Rectal smooth muscle tissue (tissue), 1 donor: ENCODE measurements around the gene SPATS2L.

Source experiments
- H3K27ac ChIP-seq: one replicate; pipeline ENCODE4 v1.7.0; 2013; ENCODE audit warnings: low read depth, low read length, inconsistent platforms
- H3K27me3 ChIP-seq: one replicate; pipeline ENCODE4 v1.7.0; 2013; ENCODE audit warnings: low read length; ENCODE audit not compliant: control insufficient read depth, insufficient read depth
- H3K36me3 ChIP-seq: one replicate; pipeline ENCODE4 v1.7.0; 2013; ENCODE audit warnings: low read length; ENCODE audit not compliant: control insufficient read depth, insufficient read depth
- H3K4me1 ChIP-seq: one replicate; pipeline ENCODE4 v1.7.0; 2013; ENCODE audit warnings: low read length; ENCODE audit not compliant: control insufficient read depth, insufficient read depth
- H3K4me3 ChIP-seq: one replicate; pipeline ENCODE4 v1.7.0; 2013; ENCODE audit warnings: low read length
- H3K9ac ChIP-seq: one replicate; pipeline ENCODE4 v1.7.0; 2013; ENCODE audit warnings: low read length

SPATS2L gene

DNA sequence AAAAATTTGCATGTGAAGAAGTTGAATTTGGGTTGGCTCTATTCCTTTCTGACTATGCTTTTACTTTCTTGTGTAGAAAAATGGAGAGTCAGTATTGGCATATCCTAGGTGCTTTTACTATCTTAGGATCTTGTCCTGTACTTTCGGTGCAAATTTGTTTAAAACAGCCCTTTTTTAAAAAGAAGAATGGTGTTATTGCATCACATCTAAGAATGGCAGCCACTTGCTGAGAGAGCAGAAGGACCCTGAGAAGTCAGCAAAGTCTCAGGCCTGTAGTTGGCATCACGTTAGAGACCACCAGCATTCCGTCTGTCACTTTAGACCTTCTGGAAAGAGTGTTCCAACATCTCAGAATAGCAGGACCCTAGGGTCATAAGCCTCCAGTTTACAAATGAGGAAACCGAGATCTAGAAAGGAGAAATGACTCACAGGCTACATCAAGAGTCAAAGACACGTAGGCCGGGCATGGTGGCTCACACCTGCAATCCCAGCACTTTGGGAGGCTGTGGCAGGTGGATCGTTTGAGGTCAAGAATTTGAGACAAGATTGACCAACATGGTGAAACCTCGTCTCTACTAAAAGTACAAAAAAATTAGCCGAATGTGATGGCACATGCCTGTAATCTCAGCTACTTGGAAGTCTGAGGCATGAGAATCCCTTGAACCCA is 42.5 kb downstream of the SPATS2L start:
- H3K9ac ChIP-seq: no peak overlapping the region
- peaks cover 12% of the 10 kb centered on the region for H3K4me1 ChIP-seq
- H3K27me3 ChIP-seq: no peaks in the 10 kb centered on the region
- H3K4me3 ChIP-seq: no peak overlapping the region
- no peaks in the 10 kb centered on the region for H3K36me3 ChIP-seq
- H3K27ac ChIP-seq: no peak overlapping the region

DNA sequence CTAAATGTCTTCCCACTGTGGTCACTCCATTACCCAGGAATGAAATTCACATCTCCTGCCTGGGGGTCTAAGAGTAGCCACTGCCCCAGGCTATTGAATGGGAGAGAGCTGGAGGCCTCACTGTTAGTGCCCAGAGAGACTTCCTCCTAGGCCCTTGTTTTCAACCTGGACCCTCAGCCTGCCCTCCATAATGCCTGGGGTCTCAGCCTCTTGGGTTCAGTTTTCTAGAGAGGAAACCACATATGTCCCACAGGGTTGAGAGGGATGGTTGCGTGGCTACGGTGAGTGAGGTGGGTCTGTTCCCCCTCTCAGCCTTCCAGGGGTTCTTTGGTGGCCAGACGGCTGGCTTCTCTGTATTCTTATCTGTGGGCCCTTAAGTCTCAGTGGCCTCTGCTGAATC is 43.4 kb downstream of the SPATS2L start:
- H3K27me3 ChIP-seq: no peaks in the 10 kb centered on the region
- no peak overlapping the region for H3K27ac ChIP-seq
- H3K4me3 ChIP-seq: no peak overlapping the region
- H3K36me3 ChIP-seq: no peaks in the 10 kb centered on the region
- no peak overlapping the region for H3K9ac ChIP-seq
- peaks cover 12% of the 10 kb centered on the region for H3K4me1 ChIP-seq

DNA sequence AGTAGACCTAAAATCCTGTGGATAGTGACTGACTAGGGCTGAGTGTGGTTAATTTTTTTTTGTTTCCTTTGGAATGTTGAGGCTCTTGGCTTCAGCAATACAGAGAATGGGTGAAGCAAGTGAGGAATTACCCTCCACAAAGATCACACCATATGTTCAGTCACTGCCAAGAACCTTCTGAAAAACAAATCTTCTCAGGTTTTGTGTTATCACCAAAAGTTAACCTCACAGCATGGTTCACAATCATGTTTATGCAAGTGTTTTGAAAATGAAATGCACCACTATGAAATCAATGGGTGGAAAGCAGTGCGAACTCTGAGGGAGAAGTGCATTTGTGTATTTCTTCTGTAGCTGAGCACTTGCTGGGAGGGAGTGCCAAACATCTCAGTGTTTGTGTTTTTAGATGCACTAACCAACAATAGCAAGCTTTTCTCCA is 44.4 kb downstream of the SPATS2L start:
- H3K27ac ChIP-seq: no peak overlapping the region
- no peak overlapping the region for H3K9ac ChIP-seq
- H3K4me3 ChIP-seq: no peak overlapping the region
- H3K36me3 ChIP-seq: no peaks in the 10 kb centered on the region
- peaks cover 11% of the 10 kb centered on the region for H3K4me1 ChIP-seq
- H3K27me3 ChIP-seq: no peaks in the 10 kb centered on the region

DNA sequence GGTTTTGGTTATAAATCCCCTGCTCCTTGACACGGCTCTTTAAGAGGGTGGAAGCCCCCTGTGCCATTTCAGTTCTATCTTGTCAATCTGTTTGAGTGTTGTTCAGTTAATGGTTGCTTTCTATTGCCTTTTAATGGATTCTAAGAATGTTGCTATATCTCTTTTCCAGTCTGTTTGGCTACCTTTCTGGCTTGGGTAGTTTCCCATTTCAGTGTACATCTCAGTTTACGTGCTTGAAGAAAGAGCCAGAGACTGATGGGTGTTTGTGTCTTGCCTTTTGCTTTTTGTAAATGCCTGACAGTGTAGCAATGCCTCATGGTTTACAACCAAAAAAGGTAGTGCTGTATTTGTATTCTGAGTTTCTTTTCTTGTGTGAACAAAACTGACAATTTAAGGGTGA is 45.3 kb downstream of the SPATS2L start:
- Histone ChIP-seq H3K27ac (peak overlapping the region; percentile 33), H3K27me3 (no peaks in the 10 kb centered on the region), H3K4me1 (peaks cover 7% of the 10 kb centered on the region), H3K36me3 (no peaks in the 10 kb centered on the region), H3K4me3 (no peak overlapping the region), H3K9ac (no peak overlapping the region)

DNA sequence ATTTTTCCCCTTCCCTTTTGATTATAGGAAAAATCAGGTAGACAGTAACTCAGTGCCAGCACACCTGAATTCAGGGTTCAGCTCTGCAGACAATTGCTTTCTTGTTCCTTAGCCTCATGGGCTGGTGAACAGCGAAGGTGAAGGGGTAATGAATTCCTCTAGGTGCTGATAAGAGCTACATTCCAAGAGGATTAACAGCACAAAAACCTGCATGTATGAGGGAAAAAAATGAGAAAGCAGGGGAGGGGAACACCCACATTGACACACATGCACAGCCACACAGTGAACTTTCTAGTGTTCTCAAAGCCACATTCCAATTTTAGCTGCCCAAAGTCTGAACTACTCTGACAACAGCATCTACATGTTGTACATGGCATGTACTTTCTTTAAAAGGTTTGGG is 46.1 kb downstream of the SPATS2L start:
- Histone ChIP-seq H3K36me3 (no peaks in the 10 kb centered on the region), H3K27me3 (no peaks in the 10 kb centered on the region), H3K4me1 (peaks cover 9% of the 10 kb centered on the region), H3K9ac (no peak overlapping the region), H3K4me3 (no peak overlapping the region), H3K27ac (peak overlapping the region; percentile 1)

DNA sequence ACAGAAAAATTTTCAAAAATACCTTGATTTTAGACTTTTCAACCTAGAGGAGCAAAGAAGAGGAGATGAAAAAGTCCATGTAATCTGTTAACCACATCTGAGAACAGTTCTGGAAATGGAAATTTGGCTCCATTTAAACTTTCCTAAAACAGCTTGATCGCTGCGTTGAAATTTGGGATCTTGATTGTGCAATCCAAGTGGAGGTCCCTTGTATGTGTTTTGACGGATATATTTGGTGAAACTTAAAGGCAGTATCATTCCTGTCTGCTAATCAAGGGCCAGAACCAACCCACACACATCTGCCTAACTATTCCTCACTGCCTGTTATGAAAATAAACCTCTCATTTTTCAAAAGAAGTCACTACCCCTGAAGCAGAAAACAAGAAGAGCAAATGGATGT is 46.6 kb downstream of the SPATS2L start:
- Histone ChIP-seq H3K36me3 (no peaks in the 10 kb centered on the region), H3K9ac (no peak overlapping the region), H3K27ac (peak overlapping the region; percentile 40), H3K4me1 (peaks cover 12% of the 10 kb centered on the region), H3K4me3 (no peak overlapping the region), H3K27me3 (no peaks in the 10 kb centered on the region)

DNA sequence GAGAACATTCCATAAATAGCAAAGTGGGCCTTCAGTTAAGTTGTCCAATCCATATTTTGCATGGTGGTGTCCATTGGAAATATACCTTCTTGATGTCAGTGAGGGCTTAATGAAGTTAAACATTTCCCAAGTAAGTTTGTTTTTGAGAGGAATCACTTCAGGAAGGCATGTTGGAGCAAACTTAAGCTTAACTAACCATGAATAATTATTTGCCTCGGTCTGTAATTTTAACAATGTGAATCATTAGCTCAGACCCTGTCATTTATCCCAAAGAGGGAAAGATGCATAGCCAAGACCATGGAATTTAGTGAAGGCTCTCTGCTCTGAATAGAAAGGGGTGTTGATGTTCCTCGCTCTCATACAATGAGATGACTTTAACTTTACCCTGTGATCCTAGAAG is 47.4 kb downstream of the SPATS2L start:
- no peak overlapping the region for H3K4me3 ChIP-seq
- no peaks in the 10 kb centered on the region for H3K27me3 ChIP-seq
- no peaks in the 10 kb centered on the region for H3K36me3 ChIP-seq
- peaks cover 12% of the 10 kb centered on the region for H3K4me1 ChIP-seq
- no peak overlapping the region for H3K27ac ChIP-seq
- H3K9ac ChIP-seq: no peak overlapping the region

DNA sequence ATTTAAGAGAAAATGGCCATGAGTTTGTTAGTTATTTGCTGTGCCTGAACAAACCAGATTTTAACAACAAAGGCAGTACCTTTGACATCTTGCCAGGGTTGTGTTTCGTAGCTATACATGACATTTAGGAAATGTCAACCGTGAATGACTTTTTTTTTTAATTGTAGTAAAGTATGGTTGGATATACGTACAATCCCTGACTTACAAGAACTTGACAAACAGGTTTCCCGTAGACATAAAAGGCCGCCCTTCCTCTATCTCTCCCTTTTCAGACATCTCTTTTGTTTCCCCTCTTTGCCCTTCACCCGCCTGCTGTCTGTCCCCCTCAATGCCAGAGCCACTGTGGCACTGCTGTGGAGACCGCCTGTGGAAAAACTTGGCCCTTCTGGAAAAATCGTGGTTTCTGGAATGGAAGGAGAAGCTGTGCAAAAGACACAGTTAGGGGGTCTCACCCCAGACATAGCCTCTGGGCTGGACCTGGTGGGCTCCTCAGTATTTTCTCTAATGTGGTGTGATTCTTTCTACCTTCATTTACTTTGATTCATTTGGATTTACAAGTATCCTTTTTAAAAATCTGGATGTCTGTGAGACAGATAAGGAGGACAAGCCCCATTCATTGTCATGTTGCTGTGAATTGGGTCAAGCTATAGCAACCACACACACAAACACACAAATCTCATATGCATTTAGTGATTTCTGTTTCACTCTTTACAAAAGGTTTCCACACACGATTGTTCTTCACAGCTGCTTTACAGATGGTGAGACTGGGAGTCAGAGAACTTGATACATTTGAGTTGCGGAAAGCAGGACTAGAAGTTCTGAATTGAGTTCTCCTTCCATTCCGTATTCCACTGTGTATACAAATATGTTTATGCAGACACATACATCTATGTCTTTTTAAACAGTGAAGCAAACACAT is 48.6 kb downstream of the SPATS2L start:
- Histone ChIP-seq H3K4me3 (no peak overlapping the region), H3K27ac (no peak overlapping the region), H3K36me3 (no peaks in the 10 kb centered on the region), H3K27me3 (no peaks in the 10 kb centered on the region), H3K4me1 (peaks cover 12% of the 10 kb centered on the region), H3K9ac (no peak overlapping the region)

DNA sequence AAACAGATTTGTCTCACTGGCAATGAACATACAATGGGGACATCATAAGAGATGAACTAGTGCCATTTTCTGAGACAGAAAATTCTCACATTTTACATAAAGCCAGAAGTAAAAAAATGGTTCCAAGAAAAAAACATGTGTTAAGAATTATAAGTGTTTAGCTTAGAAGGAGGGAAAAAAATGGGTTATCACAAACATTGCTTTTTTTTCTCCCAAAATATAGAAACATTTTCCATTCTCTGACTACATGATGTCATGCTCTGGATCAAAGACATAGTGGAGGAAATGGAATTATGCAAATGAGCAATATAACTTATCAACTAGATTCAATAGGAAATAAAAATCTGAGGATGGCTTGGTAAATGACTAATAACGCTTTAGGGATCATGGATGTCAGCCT is 49.8 kb downstream of the SPATS2L start:
- Histone ChIP-seq H3K9ac (no peak overlapping the region), H3K4me1 (peaks cover 15% of the 10 kb centered on the region), H3K27ac (no peak overlapping the region), H3K4me3 (no peak overlapping the region), H3K27me3 (no peaks in the 10 kb centered on the region), H3K36me3 (no peaks in the 10 kb centered on the region)

DNA sequence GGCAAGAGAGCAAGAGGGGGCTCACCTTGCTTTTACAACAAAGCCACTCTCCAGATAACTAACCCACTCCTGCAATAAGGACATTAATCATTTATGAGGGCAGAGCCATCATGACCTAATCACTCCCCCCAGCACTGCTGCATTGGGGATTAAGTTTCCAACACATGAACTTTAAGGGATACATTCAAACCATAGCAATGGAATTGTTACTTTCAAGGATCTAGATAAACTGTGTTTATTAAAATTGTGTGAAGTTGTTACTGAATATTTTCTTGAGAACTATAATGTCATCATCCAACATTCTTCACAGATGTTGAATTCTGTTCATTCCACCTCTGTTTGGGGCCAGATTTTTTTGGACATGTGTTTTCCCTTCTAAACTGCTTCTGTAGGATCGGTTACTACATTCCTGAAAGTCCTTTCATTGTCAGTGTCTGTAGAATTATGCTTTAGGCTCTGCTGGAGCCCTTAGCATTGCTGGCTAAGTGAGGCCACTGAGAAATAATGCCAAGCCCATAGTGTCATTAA is 50.4 kb downstream of the SPATS2L start:
- Histone ChIP-seq H3K4me3 (no peak overlapping the region), H3K9ac (no peak overlapping the region), H3K4me1 (peaks cover 15% of the 10 kb centered on the region), H3K27me3 (no peaks in the 10 kb centered on the region), H3K36me3 (no peaks in the 10 kb centered on the region), H3K27ac (peak overlapping the region; percentile 0)

DNA sequence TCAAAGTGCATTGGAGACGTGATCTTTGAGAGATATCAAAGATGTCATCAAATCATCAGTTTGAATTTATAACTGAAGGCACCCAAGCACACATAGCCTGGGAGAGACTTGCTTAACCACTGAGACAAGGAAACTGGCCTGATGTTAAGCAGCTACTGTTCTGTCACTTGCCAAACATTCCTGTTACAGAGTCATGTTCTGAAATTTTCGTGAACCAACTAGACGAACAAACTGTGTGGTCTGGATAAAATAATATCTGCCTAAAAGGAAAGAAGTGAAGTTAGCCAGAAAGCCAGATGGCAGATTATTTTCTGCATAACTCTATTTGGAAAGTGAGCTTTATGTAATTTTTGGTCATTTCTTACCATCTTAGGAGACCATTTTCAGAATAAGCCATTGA is 51.4 kb downstream of the SPATS2L start:
- H3K4me1 ChIP-seq: peaks cover 12% of the 10 kb centered on the region
- H3K9ac ChIP-seq: no peak overlapping the region
- H3K4me3 ChIP-seq: no peak overlapping the region
- H3K27ac ChIP-seq: peak overlapping the region; percentile 27
- H3K36me3 ChIP-seq: no peaks in the 10 kb centered on the region
- H3K27me3 ChIP-seq: no peaks in the 10 kb centered on the region

DNA sequence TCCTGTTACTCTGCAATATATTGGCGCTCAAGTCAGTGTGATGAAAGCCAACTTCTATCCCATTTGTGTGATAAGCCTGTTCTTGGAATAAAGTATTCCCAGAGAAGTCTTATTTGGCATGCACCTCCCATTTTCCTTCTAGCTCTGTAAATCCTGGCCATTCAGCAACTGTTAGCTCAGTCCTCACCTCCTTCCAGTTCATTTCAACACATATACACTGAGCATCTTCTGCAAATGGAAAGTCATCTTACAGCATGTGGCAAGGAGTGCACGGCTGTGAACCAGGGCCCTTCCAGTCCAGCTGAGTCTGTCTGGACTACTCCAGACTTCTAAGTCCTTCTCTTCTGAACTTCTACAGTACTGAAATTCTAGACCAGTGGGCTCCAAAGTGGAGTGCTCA is 53.1 kb downstream of the SPATS2L start:
- Histone ChIP-seq H3K27me3 (no peaks in the 10 kb centered on the region), H3K9ac (no peak overlapping the region), H3K36me3 (no peaks in the 10 kb centered on the region), H3K27ac (no peak overlapping the region), H3K4me1 (peaks cover 16% of the 10 kb centered on the region), H3K4me3 (no peak overlapping the region)
